GM19043 (cell line): ENCODE data around the gene NPW.
"Not testable (repeated sequence)": the region's sequence is repeated elsewhere in the genome, so short reads cannot be mapped to it uniquely, and the experiment has no call there.

ENCODE experiments used
- ATAC-seq: cut with Tn5 transposase; IDR thresholded peaks from one replicate; pipeline ENCODE4 v1.9.1; 2021; ENCODE audit warnings: low read depth; ENCODE audit not compliant: unreplicated experiment

Gene NPW

DNA sequence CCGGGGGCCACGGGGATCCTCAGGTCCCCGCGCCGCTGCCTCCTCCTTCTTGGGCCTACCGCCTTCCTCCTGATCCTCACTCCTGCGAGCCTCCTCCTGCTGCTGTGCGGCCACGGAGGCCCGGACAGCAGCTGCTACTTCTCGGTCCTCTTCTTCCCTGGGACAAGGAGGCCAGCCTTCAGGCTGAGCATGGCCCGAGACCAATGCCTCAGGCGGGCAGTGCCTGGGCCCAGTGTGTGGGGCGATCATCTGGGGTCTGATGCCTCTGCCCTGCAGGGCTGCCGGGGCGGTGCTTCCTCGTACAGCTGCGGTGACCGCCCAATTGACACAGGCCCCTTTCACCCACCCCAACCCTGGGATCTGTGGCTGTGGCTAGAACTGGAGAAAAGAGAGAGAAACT is 18.6 kb upstream of the NPW start:
- ATAC-seq, result no peak

DNA sequence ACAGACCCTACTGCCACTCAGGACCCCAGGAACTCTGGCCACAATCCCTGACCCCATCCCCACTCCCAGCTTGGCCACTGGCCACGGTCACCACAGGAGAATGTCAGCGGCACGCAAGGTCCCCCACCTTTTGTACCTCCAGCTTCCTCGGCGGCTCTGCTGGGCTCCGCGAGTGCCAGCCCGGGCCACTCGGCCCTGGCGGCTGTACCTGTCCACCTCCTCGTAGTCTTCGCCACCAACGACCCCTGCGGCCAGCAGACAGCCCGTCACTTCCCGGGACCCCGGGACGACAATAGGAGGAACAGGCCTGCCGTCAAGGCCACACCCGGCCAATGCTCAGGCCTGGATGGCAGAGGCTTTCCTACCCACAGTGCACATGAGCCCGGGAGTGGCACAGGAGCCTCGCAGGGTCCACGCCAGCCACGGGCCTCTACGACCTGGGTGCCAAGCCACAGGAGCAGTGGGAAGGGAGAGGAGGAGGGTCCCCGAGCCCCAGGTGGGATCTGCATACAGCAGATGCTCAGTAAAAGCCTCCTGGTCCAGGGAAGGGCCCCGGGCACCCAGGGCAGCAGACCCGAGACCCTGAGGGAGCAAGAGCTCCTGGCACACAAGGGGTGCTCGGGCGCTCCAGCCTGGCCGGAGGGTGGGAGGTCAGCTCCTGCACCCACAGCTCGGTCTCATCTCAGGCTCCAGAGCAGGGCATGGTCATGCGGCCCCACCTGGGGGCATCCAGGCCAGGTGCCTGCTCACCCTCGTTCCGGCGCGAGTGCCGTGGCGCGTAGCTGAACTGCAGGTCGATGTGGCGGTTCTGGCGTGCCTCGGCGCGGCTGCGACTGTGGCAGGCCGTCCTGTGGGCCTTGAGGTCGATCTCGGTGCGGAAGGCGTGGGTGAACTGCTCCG is 17.9 kb upstream of the NPW start:
- ATAC-seq, result no peak

DNA sequence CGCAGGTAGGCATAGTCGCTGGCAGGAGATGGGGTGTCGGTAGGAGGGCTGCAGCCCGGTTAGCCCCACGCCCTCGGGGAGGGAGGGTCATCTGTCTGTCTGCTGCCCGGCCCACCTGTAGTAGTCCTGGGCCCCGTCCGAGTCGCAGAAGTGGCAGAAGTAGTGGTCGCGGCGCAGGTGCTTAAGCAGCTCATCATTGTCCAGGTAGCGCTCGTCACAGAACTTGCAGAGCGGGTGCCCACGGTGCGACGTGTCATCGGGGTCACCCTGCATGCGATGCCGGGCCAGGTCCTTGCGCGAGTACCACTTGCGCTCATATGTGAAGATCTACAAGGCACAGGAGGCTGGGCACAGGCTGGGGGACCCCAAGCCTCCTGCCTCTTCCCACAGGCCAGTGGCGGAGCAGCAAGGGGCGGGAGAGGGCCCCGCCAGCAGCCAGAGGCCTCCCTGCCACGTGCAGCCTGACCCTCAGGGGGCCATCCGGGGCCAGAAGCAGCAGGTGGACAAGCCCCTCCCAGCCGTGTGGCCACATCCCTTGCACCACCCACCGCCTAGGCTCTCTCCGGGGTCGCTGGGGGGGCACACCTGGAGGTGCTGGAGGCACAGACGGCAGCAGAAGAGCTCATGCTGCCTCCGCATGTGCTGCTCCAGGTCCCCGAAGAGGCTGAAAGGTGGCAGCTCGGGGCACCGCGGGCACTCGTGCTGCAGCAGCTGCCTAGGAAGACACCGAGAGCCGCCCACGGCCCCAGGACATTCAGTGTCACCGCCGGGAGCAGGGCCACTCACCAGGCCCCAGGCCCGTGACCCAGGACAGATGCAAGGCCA is 17.0 kb upstream of the NPW start:
- ATAC-seq, result no peak

DNA sequence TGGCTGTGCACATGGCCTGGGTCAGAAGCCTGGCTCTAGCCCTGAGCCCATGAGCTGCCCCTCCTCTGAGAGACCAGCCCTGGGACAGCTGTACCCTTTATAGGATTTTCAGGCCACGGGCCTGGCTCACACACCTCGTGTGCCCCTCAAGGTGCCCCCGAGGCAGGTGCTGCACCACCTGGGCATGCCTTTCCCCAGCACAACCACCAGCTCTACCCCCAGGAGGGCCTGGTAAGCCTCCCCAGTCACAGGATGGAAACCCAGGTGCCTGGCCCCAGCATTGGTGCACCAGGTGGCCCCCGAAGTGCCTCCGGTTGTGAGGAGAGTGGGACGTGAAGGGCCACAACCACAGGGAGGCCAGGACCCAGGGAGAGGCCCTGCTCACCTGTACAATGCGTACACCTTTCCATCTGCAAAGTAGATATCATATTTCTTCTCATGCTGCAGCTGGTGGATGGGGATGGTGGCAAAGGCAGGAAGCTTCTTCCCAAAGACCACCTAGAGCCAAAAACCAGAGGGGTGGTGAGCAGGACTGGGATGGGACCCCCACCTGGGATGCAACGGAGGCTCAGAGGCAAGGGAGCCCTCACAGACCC is 16.3 kb upstream of the NPW start:
- no peak for ATAC-seq

DNA sequence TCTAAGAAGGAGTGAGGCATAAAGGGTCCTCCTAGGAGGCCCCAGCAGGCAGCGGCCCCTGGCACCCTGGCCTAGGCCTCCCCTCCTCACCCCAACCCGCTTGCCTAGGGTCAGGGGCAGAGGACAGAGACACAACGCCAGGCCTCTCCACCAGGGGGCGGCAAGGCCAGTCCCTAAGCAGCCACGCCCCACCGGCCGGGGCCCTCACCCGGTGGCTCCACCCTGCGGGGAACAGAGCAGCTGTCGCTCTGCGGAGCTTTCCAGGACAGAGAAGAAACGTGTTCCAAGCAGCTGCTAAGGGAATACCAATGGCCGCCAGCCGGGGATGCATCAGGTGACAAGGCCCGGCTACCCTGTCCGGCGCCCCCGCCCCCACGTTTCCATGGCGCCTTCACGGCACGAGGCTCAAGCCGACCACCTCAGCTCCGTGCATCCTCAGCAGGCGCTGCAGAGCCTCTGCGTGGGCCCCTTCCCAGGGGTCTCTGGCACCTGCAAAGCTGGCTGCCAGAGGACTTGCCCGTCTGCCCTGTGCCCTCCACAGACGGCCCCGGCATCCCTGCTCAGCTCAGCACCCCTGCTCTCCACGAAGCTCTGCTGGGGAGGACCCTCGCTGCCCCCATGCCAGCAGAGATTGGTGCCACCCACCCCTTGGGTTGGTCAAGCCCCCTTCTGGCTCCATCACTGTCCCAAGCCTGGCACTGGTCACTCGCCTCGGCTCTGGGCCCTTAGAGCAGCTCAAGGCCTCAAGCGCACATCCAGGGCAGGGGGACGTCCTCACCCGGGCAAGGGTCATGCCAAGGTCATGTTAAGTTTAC is 15.6 kb upstream of the NPW start:
- no peak for ATAC-seq

DNA sequence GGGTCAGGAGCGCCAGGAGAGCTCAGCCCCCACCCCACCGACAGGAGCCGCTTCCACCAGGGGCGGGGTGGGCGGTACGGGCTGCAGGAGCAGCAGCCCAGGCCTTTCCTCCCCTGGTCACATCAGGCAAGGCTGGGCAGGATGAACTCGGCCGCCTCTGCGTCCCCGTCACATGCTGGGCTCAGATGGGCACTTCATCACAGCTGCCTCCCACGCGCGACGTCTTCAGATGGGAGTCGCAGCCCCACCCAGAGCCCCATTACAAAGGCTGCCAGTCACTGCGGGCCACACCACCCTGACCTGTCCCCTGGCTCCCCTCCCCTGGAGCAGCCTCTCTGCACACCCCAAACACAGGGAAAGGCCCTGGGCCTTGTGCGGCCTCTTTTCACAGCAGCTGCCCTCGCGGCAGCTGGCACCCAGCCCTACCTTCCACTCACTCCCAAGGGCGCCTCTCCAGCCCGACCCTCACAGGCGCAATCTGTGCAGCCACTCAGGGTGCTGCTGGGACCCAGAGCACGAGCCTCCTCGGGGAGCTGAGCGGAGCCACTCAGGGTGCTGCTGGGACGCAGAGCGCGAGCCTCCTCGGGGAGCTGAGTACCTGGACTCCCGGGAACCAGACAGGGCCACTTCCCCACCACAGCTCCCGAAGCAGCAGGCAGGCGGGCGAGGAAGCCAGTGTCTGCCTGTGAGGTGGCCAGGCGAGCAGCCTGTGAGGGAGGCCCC is 14.6 kb upstream of the NPW start:
- no peak for ATAC-seq

DNA sequence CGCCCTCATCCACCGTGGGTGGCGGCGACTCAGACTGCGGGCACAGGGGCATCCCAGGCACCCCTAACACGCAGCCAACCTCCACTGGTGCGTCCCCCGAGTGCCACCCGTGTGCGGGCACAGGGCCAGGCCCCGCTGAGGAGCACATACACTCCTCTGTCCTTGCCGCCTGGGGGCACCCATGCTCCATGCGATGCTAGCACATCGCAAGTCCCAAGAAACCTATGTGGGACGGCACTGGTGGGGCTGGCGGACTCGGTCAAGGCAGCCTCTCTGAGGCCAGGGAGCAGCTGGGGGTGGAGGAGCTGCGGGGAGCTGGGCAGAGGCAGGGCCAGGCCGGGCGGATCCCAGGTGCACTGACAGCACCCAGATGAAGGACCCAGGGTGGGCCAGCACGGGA is 13.9 kb upstream of the NPW start:
- ATAC-seq, result no peak

DNA sequence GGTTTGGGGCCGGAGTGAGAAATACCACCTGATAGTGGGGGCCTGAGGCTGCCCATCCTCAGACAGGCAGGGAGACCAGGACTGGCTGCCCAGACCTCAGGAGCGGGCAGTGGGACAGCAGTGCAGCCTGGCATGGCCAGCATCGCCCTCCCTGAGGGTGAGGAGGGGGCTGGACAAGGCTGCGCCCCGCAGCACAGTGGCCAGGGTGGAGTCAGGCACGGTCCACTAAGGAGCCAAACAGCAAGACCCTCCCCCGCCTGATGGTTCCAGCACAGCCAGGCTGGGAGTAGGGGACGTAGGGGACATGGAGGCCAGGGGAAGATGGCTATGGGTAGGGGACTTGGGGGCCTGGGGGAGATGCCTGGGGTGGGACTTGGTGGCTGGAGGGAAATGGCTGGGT is 13.3 kb upstream of the NPW start:
- no peak for ATAC-seq

DNA sequence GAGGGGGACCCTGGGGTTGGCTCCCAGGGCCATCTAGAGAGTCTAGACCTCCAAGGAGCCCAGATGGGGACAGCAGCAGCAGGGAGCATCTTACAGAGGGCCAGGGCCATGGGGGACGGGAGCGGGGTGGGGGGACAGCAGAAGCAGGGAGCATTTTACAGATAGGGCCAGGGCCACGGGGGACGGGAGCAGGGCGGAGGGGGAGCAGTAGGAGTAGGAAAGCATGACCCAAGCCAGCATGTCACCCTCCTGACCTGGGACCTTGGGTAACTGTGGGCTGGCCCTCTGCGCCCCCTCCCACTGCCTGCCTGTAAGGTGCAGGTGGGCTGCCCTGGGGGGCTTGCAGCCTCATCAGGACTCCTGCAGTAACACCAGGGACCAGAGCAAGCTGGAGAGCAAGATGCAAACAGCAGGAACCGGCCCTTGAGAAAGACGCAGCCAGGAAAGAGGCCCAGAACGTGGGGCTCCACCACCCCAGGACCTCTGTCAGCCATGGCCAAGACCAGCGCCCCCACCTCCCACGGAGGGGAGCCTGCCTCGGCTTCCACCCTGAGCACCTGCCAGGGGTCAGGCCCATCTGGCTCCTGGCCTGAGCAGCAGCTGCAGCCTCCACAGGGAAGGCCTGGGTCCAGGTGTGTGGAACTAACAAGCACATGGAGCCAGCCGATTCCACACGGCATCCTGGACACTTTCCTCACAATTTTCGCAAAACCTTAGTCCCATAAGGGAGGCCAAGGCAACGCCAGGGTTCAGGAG is 12.3 kb upstream of the NPW start:
- no peak for ATAC-seq

DNA sequence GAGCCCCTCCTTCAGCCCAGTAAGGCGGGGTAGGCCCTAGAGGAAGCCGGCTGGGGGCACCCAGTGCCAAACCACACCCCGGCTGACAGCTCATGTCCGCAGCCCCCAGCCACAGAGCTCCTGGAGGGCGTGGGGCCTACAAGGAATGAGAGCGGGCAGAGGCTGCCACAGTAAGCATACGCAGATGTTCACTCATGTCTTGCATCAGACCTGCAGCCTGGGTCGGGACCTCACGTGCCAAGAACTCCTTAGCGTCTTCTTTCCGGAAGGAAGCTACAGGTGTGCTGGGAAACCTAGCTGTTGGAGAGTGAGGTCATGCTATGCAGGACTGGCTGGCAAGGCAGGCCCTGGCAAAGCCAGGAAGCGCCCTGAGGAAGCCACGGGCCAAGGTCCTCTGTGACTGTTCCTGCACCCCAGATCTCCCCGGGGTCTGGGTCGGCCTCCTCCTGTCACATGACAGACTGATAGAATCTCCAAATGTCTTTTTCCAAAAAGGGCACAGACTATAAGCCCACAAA is 11.5 kb upstream of the NPW start:
- ATAC-seq, result no peak

DNA sequence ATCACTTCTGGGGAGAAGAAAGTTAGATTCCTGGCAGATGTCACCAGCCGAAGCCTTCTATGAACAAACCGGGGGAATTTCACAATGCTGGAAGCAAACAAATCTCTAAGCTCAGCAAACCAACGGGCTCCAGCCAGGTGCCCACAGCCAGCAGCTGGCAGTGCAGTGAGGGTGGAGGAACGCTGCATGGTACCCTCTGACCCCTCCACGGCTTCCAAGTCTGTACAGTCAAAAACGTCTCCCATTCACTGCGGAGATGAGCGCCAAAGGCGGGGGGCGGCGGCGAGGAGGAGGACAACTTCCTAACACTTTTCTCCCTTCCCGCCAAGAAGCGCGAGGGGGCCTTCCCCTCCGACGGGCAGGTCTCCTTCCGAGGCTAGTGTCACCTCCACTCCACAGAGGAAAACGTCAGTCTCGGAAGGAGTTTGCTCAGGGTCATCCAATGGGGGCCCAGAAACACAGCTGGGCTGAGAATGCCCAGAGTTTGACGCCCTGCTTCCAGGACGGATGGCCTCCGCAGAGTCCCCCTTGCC is 10.9 kb upstream of the NPW start:
- no peak for ATAC-seq

DNA sequence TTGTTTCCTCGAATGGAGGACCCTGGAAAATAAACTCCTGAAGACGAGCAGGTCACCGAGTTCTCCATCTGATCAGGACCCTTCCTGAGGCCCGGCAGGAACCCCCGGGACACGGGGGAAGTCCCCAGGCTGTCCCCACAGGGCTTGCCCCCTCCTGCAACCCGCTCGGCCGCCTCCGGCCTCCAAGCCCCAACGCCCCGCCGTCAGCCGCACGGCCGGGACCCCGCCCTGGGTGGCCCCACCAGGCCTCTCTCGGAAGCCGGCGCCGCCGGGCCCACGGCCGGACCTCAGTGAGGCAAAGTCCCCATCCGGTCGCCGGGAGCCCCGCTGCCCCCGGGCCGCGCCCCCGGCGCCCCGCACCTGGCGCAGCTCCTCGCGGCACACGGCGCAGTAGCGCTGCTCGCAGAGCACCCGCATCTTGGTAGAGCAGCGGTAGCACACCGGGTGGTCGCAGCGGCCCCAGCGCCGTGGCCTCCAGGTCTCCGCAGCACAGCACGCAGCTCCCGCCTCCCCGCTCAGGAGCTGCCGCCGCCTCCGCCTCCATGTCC is 10.3 kb upstream of the NPW start:
- ATAC-seq, result peak; percentile 24

DNA sequence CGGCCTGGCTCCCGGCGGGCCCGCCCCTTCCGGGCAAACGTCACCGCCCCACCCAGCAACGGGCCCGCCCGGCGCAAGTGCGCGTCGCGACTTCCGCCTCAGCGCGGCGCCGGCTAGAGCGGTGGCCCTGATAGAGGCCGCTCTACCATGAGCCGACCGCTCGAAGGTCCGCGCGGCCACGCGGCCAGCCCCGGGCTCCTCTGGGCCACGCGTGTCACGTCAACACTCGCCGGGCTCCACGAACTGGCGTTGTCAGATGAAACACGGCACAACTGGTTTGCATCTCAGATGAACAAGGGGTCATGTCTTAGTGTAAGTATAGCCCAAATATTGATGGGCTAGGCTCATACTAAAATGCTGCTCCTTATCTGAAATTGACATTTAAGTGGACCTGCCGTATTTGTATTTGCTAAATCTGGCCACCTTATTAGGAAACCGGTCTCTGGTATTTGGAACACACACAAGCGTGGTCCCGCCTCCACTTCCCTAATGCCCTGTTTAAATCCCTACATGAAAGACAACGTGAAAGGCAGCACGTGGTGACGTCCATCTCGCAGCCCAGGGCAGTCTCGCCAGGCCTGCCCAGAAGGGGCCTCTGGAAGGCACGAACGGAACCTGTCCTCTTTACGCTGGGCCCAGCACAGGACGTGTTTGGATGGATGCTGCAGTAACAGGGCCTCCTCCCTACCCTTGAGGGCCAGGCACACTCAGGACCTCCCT is 9.6 kb upstream of the NPW start, which contains the start of gene ZNF598:
Gene ZNF598 (minus strand): TSS at position 31 of the 720 bp plus-strand sequence.
- ATAC-seq, result peak; percentile 90

DNA sequence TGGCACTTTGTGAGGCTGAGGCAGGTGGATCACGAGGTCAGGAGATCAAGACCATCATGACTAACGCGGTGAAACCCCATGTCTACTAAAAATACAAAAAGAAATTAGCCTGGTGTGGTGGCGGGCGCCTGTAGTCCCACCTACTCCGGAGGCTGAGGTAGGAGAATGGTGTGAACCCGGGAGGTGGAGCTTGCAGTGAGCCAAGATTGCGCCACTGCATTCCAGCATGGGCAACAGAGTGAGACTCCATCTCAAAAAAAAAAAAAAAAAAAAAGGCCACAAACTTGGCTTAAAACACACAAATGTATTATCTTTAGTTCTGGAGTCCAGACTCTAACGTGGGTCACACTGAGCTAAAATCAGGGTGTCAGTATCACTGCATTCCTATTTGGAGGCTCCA is 7.9 kb upstream of the NPW start:
- not testable (repeated sequence) for ATAC-seq

DNA sequence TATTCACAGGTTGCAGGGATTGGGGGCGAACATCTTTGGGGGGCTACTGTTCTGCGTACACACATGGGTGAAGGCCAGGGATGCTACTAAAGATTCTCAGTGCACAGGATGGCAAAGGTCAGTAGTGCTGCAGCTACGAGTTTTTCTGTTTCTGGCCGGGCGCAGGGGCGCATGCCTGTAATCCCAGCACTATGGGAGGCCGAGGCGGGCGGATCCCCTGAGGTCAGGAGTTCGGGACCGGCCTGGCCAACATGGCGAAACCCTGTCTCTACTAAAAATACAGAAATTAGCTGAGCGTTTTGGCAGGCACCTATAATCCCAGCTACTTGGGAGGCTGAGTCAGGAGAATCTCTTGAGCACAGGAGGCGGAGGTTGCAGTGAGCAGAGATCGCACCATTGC is 6.1 kb upstream of the NPW start:
- ATAC-seq, result no peak

DNA sequence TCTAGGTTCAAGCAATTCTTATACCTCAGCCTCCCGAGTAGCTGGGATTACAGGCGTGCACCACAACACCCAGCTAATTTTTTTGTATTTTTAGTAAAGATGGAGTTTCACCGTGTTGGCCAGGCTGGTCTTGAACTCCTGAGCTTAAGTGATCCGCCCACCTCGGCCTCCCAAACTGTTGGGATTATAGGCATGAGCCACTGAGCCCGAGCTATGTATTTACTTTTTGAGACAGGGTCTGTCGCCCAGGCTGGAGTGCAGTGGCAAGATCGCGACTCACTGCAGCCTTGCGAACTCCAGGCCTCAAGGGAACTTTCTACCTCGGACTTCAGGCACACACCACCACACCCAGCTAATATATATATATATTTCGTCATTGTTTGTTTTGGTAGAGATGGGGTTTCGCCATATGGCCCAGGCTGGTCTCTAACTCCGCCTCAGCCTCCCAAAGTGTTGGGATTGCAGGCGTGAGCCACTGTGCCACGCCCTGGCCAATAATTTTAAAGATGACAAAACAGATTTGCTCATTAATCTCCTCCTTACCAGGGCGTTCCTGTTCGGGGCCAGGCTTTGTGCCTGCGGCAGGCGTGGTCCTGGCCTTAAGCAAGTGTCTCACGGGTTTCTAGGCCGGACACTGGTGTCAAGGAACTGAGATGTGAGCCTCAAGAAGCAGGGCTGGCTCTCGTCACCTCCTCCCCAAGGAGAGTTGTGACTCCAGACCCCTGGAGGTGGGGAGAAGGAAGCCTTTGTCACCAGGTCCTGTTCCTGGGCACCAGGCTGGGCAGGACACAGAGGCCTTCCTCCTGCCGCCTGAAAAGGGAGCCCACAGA is 4.3 kb upstream of the NPW start:
- no peak for ATAC-seq

DNA sequence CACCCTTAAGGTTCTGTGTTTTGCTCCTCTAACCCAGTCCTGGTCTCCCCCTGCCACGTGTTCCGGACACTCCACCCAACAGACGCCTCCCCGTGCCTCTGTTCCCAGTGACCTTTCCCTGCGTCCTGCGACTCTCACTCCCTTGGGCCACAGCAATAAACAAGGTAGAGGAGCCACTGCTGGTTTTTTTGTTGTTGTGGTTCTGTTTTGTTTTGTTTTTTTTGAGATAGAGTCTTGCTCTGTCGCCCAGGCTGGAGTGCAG is 3.7 kb upstream of the NPW start:
- no peak for ATAC-seq
